Ovary (tissue), 3 donors: ENCODE results near the gene BSCL2.

Experiments
- EP300 ChIP-seq: sonication (generic); formaldehyde crosslinking; IDR thresholded peaks from one replicate; pipeline ENCODE4 v1.6.1; 2017; ENCODE audit warnings: antibody characterized with exemption
- POLR2A ChIP-seq: fragments of 450-650 bp; IDR thresholded peaks from one replicate; pipeline ENCODE4 v1.6.1; 2017; ENCODE audit warnings: antibody characterized with exemption, mild to moderate bottlenecking, moderate library complexity
- TF ChIP-seq, protein P1 (sequence below), 3 donors: fragments of 450-650 bp in 2 of 3; fragments of 200-600 bp in 1 of 3; IDR thresholded peaks; one replicate each; pipeline versions ENCODE4 v1.5.1 to v1.8.0; 2016 to 2022; ENCODE audit warnings: antibody characterized with exemption in 3 of 3, mild to moderate bottlenecking in 1 of 3
- donor health status: DM: no; HTN: no; CAD: no.

DNA sequence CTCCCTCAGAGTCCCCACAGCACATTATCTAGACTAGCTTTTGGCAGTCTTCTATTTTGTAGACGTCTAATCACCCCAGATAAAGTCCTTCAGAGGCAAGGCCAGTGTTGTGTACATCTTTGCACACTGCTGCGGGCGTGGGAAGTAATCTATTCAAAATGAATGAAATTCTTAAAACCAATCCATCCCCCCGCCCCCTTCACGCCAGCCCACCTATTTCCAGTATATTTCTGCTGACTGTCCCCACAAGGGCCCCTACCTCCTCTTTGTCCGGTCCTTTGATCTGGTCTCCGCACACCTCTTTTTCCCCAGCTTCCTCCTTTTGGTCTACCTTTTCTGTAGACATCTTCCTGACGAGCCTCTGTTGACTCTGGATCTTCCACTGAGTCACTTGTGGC is 375 bp downstream of the BSCL2 start:
- TF ChIP-seq EP300 (no peak), POLR2A (no peak)
- TF ChIP-seq, protein P1, sequence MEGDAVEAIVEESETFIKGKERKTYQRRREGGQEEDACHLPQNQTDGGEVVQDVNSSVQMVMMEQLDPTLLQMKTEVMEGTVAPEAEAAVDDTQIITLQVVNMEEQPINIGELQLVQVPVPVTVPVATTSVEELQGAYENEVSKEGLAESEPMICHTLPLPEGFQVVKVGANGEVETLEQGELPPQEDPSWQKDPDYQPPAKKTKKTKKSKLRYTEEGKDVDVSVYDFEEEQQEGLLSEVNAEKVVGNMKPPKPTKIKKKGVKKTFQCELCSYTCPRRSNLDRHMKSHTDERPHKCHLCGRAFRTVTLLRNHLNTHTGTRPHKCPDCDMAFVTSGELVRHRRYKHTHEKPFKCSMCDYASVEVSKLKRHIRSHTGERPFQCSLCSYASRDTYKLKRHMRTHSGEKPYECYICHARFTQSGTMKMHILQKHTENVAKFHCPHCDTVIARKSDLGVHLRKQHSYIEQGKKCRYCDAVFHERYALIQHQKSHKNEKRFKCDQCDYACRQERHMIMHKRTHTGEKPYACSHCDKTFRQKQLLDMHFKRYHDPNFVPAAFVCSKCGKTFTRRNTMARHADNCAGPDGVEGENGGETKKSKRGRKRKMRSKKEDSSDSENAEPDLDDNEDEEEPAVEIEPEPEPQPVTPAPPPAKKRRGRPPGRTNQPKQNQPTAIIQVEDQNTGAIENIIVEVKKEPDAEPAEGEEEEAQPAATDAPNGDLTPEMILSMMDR (IDR thresholded peaks at IDR 0.05) = no peak
